ENCODE data around the gene NT5DC1. TPM values are rescaled to one million over a fixed set of nuclear protein-coding genes. Genes with fewer than 3 reads are reported as not detected.

NT5DC1 gene
- polyA plus RNA-seq, 1 of the 3 experiments (the other 2 are of a cell fraction) = 20.3 TPM

GRCh38 chr6:116083052-116083451 lies 17.6 kb upstream of the NT5DC1 start:
- H3K27me3 ChIP-seq (ENCODE audit: insufficient read depth) = no peaks in the 10 kb centered on the region
- H3K9ac ChIP-seq = no peak overlapping the region
- DNase-seq = no peak
- no peaks in the 10 kb centered on the region for H3K9me2 ChIP-seq
- no peaks in the 10 kb centered on the region for H3K36me3 ChIP-seq (replicated peaks in 1 of 2; ENCODE audit: control insufficient read depth in 1 of 2, insufficient read depth in 2 of 2, low read length in 1 of 2)
- H3F3A ChIP-seq (replicated peaks; ENCODE audit: insufficient read depth) = no peaks in the 10 kb centered on the region
- H3K4me3 ChIP-seq (ENCODE audit: low read depth in 2 of 2, low read length in 1 of 2) = no peak overlapping the region
- no peak overlapping the region for H3K4me2 ChIP-seq
- WGBS (ENCODE audit: low lambda C conversion rate) = 54% methylated on average over 5 of the region's 5 CpGs
- no peaks in the 10 kb centered on the region for H3K79me2 ChIP-seq (ENCODE audit: insufficient read depth)
- H2AFZ ChIP-seq (ENCODE audit: low read depth) = no peak overlapping the region
- no peaks in the 10 kb centered on the region for H3K9me3 ChIP-seq
- H3K4me1 ChIP-seq (ENCODE audit: control insufficient read depth in 1 of 2, insufficient read depth in 2 of 2, low read depth in 1 of 2, low read length in 1 of 2) = no peaks in the 10 kb centered on the region; a peak in 1 of 4 replicates
- TF ChIP-seq REST (IDR thresholded peaks at IDR 0.05; ENCODE audit: low read depth, low read length) (no peak), CTCF (IDR thresholded peaks at IDR 0.05) (no peak), ELF1 (IDR thresholded peaks at IDR 0.05) (no peak), FOSL2 (IDR thresholded peaks at IDR 0.05; ENCODE audit: borderline replicate concordance, low read depth) (no peak), SIN3A (IDR thresholded peaks at IDR 0.05; ENCODE audit: borderline replicate concordance, low read depth, low read length) (no peak), RAD21 (IDR thresholded peaks at IDR 0.05; ENCODE audit: low read length) (no peak), MEF2A (IDR thresholded peaks at IDR 0.05; ENCODE audit: borderline replicate concordance, low read depth) (no peak), NFIC (IDR thresholded peaks at IDR 0.05; ENCODE audit: borderline replicate concordance) (no peak), NRF1 (IDR thresholded peaks at IDR 0.05; ENCODE audit: low read depth, low read length) (no peak), GATA2 (CRISPR knock-in tag; IDR thresholded peaks at IDR 0.05) (no peak), MXI1 (IDR thresholded peaks at IDR 0.05; ENCODE audit: low read depth, low read length) (no peak), JUND (IDR thresholded peaks at IDR 0.05) (no peak)
- POLR2A ChIA-PET = no interaction called here
- CTCF ChIA-PET = interaction anchor here (0.6 to 1.5 kb wide), 3 partner anchors 13 to 14 kb away, joined by 3 read pairs; no protein-coding TSS in a partner anchor
- H4K20me1 ChIP-seq (ENCODE audit: insufficient read depth) = no peaks in the 10 kb centered on the region
- no peak overlapping the region for H3K27ac ChIP-seq (ENCODE audit: low read depth in 2 of 2, low read length in 1 of 2)

GRCh38 chr6:116084284-116084683 lies 16.4 kb upstream of the NT5DC1 start:
- Histone ChIP-seq H3K79me2 (ENCODE audit: insufficient read depth) (no peaks in the 10 kb centered on the region), H3K9ac (no peak overlapping the region), H2AFZ (ENCODE audit: low read depth) (no peak overlapping the region), H3K9me2 (no peaks in the 10 kb centered on the region), H3K4me3 (ENCODE audit: low read depth in 2 of 2, low read length in 1 of 2) (no peak overlapping the region), H3K4me2 (no peak overlapping the region), H3K9me3 (no peaks in the 10 kb centered on the region), H3K27ac (ENCODE audit: low read depth in 2 of 2, low read length in 1 of 2) (no peak overlapping the region), H3K27me3 (ENCODE audit: insufficient read depth) (no peaks in the 10 kb centered on the region), H3K36me3 (replicated peaks in 1 of 2; ENCODE audit: control insufficient read depth in 1 of 2, insufficient read depth in 2 of 2, low read length in 1 of 2) (no peaks in the 10 kb centered on the region), H3K4me1 (ENCODE audit: control insufficient read depth in 1 of 2, insufficient read depth in 2 of 2, low read depth in 1 of 2, low read length in 1 of 2) (no peaks in the 10 kb centered on the region; a peak in 1 of 4 replicates), H3F3A (replicated peaks; ENCODE audit: insufficient read depth) (no peaks in the 10 kb centered on the region), H4K20me1 (ENCODE audit: insufficient read depth) (no peaks in the 10 kb centered on the region)
- POLR2A ChIA-PET = interaction anchor here (0.7 kb wide), 1 partner anchor 140 kb away, joined by 3 read pairs; no protein-coding TSS in a partner anchor
- DNase-seq = no peak
- WGBS (ENCODE audit: low lambda C conversion rate) = 56% methylated on average over 2 of the region's 2 CpGs
- CTCF ChIA-PET = interaction anchor here (0.6 to 1.0 kb wide), 2 partner anchors 14 to 24 kb away, joined by 3 read pairs; partner anchors contain the start of gene FRK
- no peak for TF ChIP-seq SIN3A (IDR thresholded peaks at IDR 0.05; ENCODE audit: borderline replicate concordance, low read depth, low read length)
- no peak for TF ChIP-seq EZH2phosphoT487 (IDR thresholded peaks at IDR 0.05; ENCODE audit: borderline replicate concordance, low read depth)
- TF ChIP-seq FOSL2 (IDR thresholded peaks at IDR 0.05; ENCODE audit: borderline replicate concordance, low read depth) = no peak
- TF ChIP-seq JUND (IDR thresholded peaks at IDR 0.05) = no peak
- no peak for TF ChIP-seq NFIC (IDR thresholded peaks at IDR 0.05; ENCODE audit: borderline replicate concordance)
- TF ChIP-seq REST (IDR thresholded peaks at IDR 0.05; ENCODE audit: low read depth, low read length) = no peak
- no peak for TF ChIP-seq FOXJ3 (CRISPR knock-in tag; IDR thresholded peaks at IDR 0.05)
- TF ChIP-seq CTCF (IDR thresholded peaks at IDR 0.05) = no peak
- TF ChIP-seq NRF1 (IDR thresholded peaks at IDR 0.05; ENCODE audit: low read depth, low read length) = no peak
